Heart right ventricle (tissue), 16 donors: ENCODE data around the gene TMEM47. TPM values are rescaled to one million over a fixed set of nuclear protein-coding genes. Genes with fewer than 3 reads are reported as not detected.

Experiments
- ATAC-seq, 8 donors: fragments of 200-7000 bp; cut with Tn5 transposase; one replicate each; pipeline ENCODE4 v1.9.1; 2020; ENCODE audit warnings: mild to moderate bottlenecking in 8 of 8, moderate library complexity in 8 of 8, moderate number of reproducible peaks in 1 of 8
- DNase-seq, 2 donors: peaks; one replicate each; pipeline ENCODE4 v3.0.0-alpha.2; 2020
- H3K27ac ChIP-seq, 10 donors: fragments of 200-600 bp; sonication (generic) in 2 of 10; one replicate each; pipeline versions ENCODE4 v1.5.0 to v1.8.0; 2020 to 2022; ENCODE audit warnings: mild to moderate bottlenecking in 3 of 10
- H3K27me3 ChIP-seq, 7 donors: fragments of 200-600 bp; one replicate each; pipeline ENCODE4 v1.8.0; 2021 to 2022; ENCODE audit warnings: mild to moderate bottlenecking in 2 of 7
- H3K36me3 ChIP-seq, 9 donors: fragments of 200-600 bp; sonication (generic) in 1 of 9; one replicate each; pipeline versions ENCODE4 v1.5.0 to v1.8.0; 2020 to 2022; ENCODE audit warnings: mild to moderate bottlenecking in 2 of 9
- H3K4me1 ChIP-seq, 9 donors: fragments of 200-600 bp; sonication (generic) in 1 of 9; one replicate each; pipeline versions ENCODE4 v1.5.0 to v1.8.0; 2020 to 2022; ENCODE audit warnings: mild to moderate bottlenecking in 4 of 9
- H3K4me3 ChIP-seq, 10 donors: fragments of 200-600 bp; sonication (generic) in 2 of 10; one replicate each; pipeline versions ENCODE4 v1.5.0 to v1.8.0; 2020 to 2022; ENCODE audit warnings: mild to moderate bottlenecking in 7 of 10, moderate library complexity in 2 of 10
- H3K9me3 ChIP-seq, 11 donors: fragments of 200-600 bp in 10 of 11; sonication (generic) in 2 of 11; one replicate each; pipeline versions ENCODE4 v1.5.0 to v1.8.0; 2013 to 2022; ENCODE audit warnings: mild to moderate bottlenecking in 2 of 11, control low read depth in 1 of 11, moderate library complexity in 1 of 11
- WGBS, 2 donors: extraction: QIAGEN DNeasy Blood & Tissue Kit; methylation state at CpG; one replicate each; pipeline ENCODE4 v1.1.7; 2013; ENCODE audit warnings: inconsistent platforms in 1 of 2; 5-methylcytosine and 5-hydroxymethylcytosine counted together
- intact Hi-C, 10 donors: fragments of 100-400 bp; cut with DNase I; formaldehyde crosslinking; loops; one replicate each; pipeline versions ENCODE4 v1.11.1 to v1.14.2; 2022
- polyA plus RNA-seq, 2 donors: library from polyadenylated mRNA; stranded (reverse); fragments of 200-250 nt; gene quantifications; one replicate each; pipeline ENCODE4 v1.2.3, GENCODE V29; 2013
- total RNA-seq, 10 donors: library from RNA; stranded (reverse); fragmentation: NEBNext Ultra II Directional in 3 of 10; extraction: Animal tissue kit (Norgen Biotek cat#: 25700) in 3 of 10; gene quantifications; one replicate each; pipeline versions ENCODE4 v1.2.1 to v1.2.4, GENCODE V29; 2021 to 2023
- TF ChIP-seq, protein P1 (sequence below), 9 donors: fragments of 200-600 bp; sonication (generic) in 2 of 9; IDR thresholded peaks; one replicate each; pipeline versions ENCODE4 v1.5.0 to v1.8.0; 2021 to 2022; ENCODE audit warnings: antibody characterized with exemption in 9 of 9, mild to moderate bottlenecking in 5 of 9, moderate library complexity in 1 of 9
- donor health status: Arrhythmogenic right ventricular cardiomyopathy.
- donor health status: ischemic (EF 13 %, LVEDD 7.1; RV severe dilation, severe dysfunction).
- donor health status: healthy with polysubstance abuse.
- donor health status: DM: no; HTN: yes; CAD: no.
- donor health status: DM: no; HTN: no; CAD: no.
- donor health status: ischemic (EF 25% LVEDD 6.9; RV normal size, moderate dysfunction).
- donor health status: ischemic (EF 25% LVEDD 5.7; RV mildly dilated, moderate dysfunction).
- donor health status: healthy.
- donor health status: DM: yes; HTN: yes; CAD: no.
- donor health status: Ischemic cardiomyopathy.
- donor health status: ischemic (EF 35%, LVEDD 5.7; RV mildly dilated, moderate dysfunction).
- donor health status: nonischemic (EF 11% LVEDD 7.7; RV severe dilation, severe dysfunction).
- donor health status: DM: yes; HTN: yes; CAD: no.
- donor health status: PGD.
- donor health status: ischemic (EF 29% LVEDD 5.4; RV normal size, mild dysfunction).
- donor health status: nonischemic (EF 23%, LVEDD 6.1; RV moderate dilation, normal function).

TMEM47 gene
- total and polyA plus RNA-seq, 12 donors, result 10.1 to 38.7 (median 31.4) TPM

DNA sequence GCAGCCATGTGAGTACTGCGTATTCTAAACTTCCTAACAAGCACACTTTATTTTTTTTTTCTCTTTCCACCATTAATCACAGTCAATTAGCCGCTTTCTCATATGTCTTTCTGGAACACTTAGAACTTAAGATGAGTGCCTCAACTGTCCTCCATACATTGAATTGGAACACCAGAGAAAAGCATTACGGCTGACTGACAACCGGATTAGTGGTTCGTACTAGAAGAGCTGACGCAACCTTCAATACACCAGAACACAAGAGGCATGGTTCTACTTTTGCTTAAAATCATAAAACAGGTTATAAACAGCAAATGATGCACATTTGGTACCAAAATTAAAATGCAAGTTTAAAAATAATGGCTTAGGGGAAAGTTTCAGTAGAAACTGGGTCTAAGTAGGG lies 3.3 kb downstream of the TMEM47 start:
- DNase-seq, result no peak
- ATAC-seq, result no peak
- Histone ChIP-seq H3K4me1 (peaks cover 0 to 45% (median 7%) of the 10 kb centered on the region in 9 donors), H3K27ac (peak overlapping the region; percentile 50 to 90 (median 85)), H3K27me3 (peaks cover 0 to 39% (median 0%) of the 10 kb centered on the region in 7 donors), H3K4me3 (peak overlapping the region in 9 of 10 donors; percentile 1 to 76 (median 68)), H3K36me3 (no peaks in the 10 kb centered on the region), H3K9me3 (peaks cover 0 to 5% (median 0%) of the 10 kb centered on the region in 11 donors)
- TF ChIP-seq, protein P1, sequence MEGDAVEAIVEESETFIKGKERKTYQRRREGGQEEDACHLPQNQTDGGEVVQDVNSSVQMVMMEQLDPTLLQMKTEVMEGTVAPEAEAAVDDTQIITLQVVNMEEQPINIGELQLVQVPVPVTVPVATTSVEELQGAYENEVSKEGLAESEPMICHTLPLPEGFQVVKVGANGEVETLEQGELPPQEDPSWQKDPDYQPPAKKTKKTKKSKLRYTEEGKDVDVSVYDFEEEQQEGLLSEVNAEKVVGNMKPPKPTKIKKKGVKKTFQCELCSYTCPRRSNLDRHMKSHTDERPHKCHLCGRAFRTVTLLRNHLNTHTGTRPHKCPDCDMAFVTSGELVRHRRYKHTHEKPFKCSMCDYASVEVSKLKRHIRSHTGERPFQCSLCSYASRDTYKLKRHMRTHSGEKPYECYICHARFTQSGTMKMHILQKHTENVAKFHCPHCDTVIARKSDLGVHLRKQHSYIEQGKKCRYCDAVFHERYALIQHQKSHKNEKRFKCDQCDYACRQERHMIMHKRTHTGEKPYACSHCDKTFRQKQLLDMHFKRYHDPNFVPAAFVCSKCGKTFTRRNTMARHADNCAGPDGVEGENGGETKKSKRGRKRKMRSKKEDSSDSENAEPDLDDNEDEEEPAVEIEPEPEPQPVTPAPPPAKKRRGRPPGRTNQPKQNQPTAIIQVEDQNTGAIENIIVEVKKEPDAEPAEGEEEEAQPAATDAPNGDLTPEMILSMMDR (IDR thresholded peaks at IDR 0.05), result no peak
- intact Hi-C loops, result loop anchor here in 3 of 10 donors (10.0 kb wide), 2 partner anchors 59 to 69 kb away; no protein-coding TSS in a partner anchor
- WGBS, 2 donors, result 9 to 10% methylated on average over 6 of the region's 6 CpGs

DNA sequence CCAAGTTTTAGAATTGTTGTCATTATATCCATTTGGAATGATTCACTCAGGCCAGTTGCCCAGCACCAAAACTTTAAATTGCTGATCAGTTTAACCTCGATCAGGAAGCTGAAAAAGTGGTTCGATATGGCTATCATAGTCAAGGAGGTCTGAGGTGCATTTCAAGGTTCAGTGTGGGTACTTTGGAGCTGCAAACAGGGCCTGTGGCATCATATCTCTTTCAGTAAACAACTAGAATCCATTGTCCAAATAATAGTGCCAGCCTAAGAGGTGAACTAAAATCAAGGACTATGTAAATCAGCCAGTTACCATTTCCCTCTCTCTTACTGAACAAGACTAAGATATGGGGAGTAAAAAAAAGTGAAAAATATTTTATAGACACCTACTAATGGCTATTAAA lies 14.2 kb downstream of the TMEM47 start:
- peaks cover 0 to under 1% (median 0%) of the 10 kb centered on the region in 11 donors for H3K9me3 ChIP-seq
- ATAC-seq, result no peak
- intact Hi-C loops, result no loop called here
- WGBS, 2 donors, result 84 to 93% methylated on average over 2 of the region's 2 CpGs
- H3K4me3 ChIP-seq, result no peak overlapping the region
- peaks cover 0 to 3% (median 0%) of the 10 kb centered on the region in 7 donors for H3K27me3 ChIP-seq
- H3K36me3 ChIP-seq, result peaks cover 0 to 9% (median 0%) of the 10 kb centered on the region in 9 donors
- TF ChIP-seq, protein P1 (IDR thresholded peaks at IDR 0.05), result no peak
- peaks cover 0 to 79% (median 0%) of the 10 kb centered on the region in 9 donors for H3K4me1 ChIP-seq
- no peak overlapping the region for H3K27ac ChIP-seq
- DNase-seq, result no peak

DNA sequence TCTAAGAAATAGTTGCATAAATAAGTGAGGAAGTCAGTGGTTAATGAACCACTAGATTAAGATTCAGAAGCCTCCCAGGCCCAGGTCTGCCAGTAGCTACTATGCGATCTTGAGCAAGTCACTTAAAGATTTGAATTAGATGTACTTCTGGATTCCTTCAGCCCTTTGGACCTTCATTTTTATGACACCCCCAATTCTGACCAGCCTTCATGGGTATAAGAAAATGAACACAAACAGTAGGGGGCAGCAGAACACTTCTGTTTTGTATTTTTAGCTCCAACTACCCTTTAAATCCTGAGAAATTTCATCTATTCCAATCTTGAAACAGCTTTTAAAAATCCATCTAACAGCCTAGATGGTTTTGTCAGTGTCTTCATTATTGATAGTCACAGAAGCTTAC lies 19.0 kb downstream of the TMEM47 start:
- 52 to 60% methylated on average over 1 of the region's 1 CpG for WGBS, 2 donors
- no peaks in the 10 kb centered on the region for H3K9me3 ChIP-seq
- H3K4me1 ChIP-seq, result peaks cover 0 to 42% (median 0%) of the 10 kb centered on the region in 9 donors
- peaks cover 0 to 25% (median 0%) of the 10 kb centered on the region in 9 donors for H3K36me3 ChIP-seq
- DNase-seq (peak in 1 of 2 donors; percentile 20), ATAC-seq (no peak)
- intact Hi-C loops, result no loop called here
- TF ChIP-seq, protein P1 (IDR thresholded peaks at IDR 0.05), result peak; percentile 23 to 63 (median 52)
- H3K27me3 ChIP-seq, result peaks cover 0 to 3% (median 0%) of the 10 kb centered on the region in 7 donors
- no peak overlapping the region for H3K4me3 ChIP-seq
- H3K27ac ChIP-seq, result no peak overlapping the region

DNA sequence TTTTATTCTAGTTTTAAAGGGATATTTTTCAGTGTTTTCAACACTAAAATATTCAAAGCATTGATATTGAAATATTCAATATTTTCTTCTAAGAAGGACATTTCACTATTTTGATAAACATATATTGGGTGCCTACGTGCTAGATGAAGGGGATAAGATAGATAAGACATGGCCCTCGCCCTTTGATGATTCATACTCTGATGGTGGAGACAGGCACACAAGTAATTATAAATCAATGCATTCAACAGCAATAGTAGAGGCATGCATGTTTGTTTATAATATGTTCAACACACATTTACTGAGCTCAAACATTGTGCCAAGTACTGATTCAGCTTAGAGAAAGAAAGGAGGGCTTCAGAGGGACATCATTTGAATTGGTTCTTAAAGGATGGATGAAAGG lies 22.7 kb downstream of the TMEM47 start:
- H3K4me3 ChIP-seq, result no peak overlapping the region
- DNase-seq, result no peak
- H3K27ac ChIP-seq, result no peak overlapping the region
- intact Hi-C loops, result loop anchor here in 1 of 10 donors (5.0 kb wide), 1 partner anchor 47 kb away; no protein-coding TSS in a partner anchor
- peaks cover 0 to 33% (median 0%) of the 10 kb centered on the region in 9 donors for H3K36me3 ChIP-seq
- WGBS, 2 donors, result 88% methylated on average over 2 of the region's 2 CpGs
- peaks cover 0 to 7% (median 0%) of the 10 kb centered on the region in 7 donors for H3K27me3 ChIP-seq
- TF ChIP-seq, protein P1 (IDR thresholded peaks at IDR 0.05), result no peak
- H3K9me3 ChIP-seq, result no peaks in the 10 kb centered on the region
- H3K4me1 ChIP-seq, result peaks cover 0 to 37% (median 8%) of the 10 kb centered on the region in 9 donors
- no peak for ATAC-seq
